PC-9 (cell line): Measurements from ENCODE around the gene AKAP6.

ENCODE experiments used
- CTCF ChIP-seq: fragments of 200-600 bp; sonication (generic); conservative IDR thresholded peaks from 2 replicates; pipeline ENCODE4 v1.6.1; 2017; ENCODE audit warnings: mixed run types, antibody characterized with exemption, mild to moderate bottlenecking, moderate library complexity
- EZH2 ChIP-seq: fragments of 200-600 bp; sonication (generic); IDR thresholded peaks from 2 replicates; pipeline ENCODE4 v1.8.0; 2017; ENCODE audit warnings: antibody characterized with exemption, low read depth

DNA sequence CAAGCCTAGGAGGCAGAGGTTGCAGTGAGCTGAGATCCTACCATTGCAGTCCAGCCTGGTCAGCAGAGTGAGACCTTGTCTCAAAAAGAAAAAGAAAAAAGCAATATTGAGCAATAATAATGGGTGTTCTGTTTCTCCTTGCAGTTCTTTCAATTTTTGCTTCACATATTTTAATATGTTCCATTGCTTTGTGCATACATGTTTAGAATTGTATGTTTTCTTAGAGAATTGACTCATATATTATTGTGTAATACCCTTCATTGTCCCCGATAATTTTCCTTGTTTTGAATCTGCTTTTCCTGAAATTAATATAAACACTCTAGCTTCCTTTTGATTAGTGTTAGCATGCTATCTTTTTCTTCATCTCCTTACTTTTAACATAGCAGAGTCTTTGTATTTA, 471.2 kb downstream of the AKAP6 start:
- TF ChIP-seq CTCF (no peak), EZH2 (no peak)
